Measurements from ENCODE around the gene RARB.

RARB gene

DNA sequence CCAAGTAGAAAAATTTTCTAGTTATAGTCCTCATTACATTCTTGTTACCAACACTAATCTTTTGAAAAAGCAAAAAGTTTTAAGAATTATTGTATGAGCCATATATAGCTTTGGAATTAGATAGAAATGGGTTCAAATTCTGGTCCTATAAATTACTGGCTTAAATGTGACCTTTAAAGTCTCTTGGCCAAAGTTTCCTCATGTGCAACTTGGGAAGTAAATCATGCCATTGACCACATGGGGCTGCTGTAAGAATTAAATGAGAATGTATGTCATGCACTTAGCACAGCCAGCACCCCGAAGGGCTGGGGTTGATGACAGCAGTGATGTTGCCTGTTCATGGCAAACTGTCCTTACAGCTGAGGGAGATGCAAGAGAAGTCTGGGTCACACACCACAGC is 128.4 kb downstream of the RARB start:
- no peak for DNase-seq

DNA sequence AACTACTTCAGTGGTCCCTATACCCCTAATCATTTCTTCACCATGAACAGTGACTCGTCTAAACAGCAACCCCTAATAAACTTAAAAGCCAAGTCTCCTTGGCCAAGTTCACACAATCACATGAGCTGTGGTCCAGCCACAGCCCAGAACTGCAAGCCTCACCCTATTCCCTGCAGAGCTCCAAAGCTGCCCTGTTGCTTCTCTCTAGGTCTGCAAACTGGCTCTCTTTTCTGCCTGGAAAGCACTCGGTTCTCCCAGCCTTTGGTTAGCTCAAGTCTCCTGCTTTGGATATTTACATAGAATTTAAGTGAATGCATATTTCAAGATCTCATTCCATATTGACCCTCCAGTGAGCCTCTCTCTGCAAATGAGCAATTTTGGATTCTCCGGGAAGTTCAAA is 129.6 kb downstream of the RARB start:
- no peak for DNase-seq

DNA sequence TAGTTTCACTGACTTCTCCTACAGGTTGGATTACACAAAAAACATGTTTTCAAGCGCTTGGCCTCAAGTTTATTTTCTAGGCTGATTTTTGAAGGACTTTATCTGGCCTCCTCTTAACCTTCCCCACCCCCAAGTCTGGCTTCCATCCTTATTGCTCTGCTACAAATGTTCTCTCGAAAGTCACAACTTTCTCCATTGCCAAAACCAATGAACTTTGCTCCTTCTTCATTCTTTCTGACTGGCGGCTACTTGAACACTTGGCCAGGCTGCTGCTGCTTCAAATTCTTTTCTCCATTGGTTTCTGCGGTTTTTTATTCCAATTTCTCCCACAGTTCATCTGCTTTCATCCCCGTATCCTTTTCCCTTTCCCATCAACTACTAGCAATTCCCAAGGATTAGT is 130.1 kb downstream of the RARB start:
- DNase-seq, result no peak

DNA sequence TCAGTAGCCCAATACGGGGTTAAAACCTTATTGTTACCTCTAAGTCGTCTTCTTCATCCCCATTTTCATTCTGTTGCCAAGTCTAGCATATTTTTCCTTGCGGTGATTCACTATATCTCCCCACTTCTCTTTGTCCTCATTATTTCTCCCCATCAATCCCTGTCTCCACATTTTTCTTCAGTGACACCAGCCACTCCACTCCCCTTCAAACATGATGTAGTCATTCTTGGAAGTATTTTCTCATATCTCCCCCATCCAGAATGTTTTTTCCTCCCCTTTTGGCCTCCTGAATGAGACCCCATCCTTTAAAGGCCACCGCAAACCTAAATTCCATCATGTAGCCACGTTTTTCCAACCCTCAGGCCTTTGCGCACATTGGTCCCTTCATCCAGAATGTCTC is 130.7 kb downstream of the RARB start:
- DNase-seq, result no peak

DNA sequence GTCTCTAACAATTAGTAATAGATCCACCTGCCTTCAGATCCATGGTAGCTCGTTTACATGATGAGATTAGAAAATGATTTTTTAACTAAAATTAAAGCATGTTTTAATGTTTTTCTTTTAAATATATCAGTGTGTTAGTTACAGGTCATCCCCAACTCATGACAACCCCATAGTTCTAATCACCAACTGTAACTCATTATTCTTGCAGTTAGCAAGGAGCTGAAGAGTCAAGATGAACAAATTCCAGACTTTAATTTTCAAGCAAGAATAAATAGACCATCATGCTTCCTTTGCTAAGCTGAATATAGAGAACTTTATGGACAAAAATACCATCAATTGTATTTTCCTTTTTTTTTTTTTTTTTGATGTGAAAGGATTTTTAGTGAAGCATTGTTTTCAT is 135.5 kb downstream of the RARB start:
- DNase-seq, result no peak

DNA sequence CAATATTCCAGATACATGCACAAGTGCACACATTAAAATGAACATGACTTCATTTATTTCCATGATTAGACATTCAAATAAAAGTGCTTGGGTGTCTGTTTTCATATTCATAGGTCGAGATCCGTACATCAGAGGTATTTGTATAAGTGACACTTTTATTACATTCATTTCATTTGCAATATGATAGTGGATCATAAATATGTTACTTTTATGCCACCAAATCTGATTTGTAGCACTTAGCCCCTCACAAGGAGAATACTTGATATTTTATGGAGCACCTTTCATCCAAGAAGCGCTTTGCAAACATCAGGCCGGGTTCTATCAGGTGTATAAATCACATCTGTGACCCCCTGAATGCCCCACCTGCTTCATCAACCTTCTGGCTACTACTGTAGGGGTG is 136.0 kb downstream of the RARB start:
- DNase-seq, result no peak

DNA sequence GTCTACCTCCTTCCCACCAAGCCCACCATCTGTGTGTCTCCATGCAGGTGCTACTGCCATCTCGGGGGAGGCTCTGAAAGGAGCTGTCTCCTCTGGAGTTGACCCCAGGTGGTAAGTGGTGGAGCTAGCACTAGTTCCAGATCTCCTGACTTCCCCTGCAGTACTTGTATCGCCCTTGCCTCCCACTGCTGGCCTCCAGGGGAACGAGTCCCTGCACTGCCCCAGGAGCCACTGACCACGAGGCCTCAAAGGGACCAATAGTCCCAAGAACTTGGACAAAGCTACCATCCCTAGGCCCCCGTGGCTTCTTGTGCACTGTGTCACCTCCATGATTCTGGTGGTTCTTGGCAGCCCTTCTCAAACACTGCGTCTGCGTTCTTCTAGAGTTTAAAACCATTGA is 137.7 kb downstream of the RARB start:
- no peak for DNase-seq

DNA sequence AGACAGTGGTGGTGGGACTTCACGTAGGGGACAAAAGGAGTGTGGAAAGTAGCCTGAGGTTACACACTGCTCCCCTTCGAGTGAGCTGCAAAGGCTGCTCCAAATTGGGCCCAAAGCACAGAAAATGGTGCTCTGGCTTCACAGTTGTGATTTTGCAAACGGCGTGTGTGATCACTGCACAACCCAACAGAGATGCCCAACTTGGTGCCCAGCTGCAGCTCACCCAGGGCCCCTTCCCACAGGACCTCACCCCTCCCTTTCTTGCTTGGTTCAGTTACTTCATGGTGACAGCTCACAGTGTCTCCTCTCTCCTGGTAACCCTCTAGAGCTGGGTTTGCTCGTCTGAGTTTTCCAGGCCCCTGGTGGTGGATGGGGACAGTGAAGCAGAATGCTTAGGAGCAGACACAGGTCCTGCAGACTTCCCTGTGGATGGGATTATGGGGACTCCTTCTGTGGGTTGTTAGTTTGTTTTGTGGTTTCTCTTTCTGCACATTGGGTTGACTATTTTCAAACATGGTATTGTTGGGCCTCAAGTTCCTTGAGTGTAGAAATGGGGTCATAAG is 138.4 kb downstream of the RARB start:
- no peak for DNase-seq

DNA sequence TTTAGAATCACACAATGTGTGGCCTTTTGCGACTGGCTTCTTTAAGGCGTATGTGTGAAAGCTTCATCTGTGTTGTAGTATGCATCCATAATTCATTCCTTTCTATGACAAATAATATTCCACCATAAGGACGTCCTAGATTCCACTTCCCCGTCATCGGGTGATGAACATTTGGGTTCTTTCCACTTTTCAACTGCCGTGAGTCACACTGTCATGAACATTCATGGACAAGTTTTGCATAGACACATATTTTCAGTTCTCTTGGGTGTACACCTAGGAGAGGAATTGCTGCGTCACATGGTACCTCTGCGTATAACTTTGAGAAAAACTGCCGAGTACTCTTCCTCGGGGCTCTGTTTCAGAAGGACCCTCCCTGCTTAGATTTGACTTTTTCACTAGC is 139.3 kb downstream of the RARB start:
- DNase-seq, result no peak

DNA sequence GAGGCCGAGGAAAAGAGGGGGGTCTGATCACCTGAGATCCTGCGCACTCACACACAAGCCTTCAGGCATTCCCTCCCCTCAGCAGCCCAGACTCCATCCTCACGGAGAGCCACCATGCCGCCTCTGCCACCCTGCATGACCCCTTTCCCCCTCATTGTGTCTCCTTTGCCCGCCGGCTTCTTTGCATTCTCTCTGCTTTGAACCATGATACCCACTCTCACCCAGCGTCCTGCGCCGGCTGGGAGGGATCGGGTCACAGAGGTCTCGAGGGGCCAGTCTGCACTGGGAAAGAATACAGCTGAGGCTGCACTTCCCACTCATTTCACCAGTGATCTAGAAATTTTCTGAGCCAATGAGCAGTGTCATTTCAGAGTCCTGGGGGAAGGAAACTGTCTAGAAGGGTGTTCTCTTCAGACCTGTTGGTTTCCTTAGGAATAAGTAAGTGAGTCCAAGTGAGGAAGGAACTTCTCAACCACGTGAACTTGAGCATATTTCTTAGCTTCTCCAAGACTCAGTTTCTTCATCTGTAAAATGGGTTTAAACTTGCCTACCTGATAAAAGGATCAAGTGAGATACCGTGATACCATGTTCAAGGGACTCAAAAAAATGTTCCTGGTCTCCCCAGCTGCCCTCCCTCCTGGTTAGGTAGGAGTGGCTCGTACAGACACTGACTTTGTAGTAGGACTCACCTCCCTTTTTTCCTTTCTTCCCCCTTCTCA is 139.9 kb downstream of the RARB start:
- no peak for DNase-seq

DNA sequence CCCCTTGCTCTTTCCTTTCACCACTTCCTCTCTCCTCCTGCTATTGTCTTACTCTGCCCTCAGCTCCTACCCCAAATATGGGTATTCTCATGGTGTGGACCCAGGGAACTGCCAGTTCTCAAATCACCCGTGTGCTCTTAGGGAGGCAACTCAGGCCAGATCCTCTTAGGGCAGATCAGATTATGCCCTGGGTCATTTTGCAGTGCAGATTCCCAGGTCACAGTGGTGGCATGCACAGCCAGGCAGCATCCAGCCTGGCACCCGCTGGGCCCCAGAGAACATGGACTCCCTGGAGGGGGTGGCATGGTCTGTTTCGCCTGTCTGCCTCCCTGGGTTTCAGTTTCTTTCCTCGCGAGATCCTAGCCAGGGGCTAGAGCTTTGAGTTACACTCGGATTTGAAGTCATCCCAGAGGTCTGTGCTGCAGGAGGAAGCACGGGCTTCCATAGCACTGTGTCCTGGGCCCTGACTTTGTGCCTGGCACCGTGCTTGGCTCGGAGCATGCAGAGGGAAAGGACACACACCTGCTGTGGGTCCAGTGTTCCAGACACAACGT is 140.5 kb downstream of the RARB start:
- no peak for DNase-seq

DNA sequence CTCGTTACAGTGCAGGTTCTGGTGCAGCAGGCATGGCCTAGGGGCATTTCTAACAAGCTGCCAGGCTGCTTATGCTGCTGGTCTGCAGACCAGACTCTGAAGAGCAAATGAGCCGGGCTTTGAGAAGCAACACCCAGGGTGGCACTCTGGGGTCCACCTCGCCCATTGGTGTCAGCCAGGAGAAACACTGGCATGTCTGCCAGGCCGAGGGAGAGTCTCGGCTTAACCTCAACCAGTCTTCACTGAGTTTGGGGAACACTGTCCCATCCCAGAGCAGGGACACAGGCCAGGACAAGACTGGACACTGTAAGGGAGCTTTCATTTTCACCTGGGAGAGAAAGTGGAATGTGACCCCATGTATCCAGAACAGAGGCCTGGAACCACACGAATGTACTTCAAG is 143.2 kb downstream of the RARB start:
- no peak for DNase-seq

DNA sequence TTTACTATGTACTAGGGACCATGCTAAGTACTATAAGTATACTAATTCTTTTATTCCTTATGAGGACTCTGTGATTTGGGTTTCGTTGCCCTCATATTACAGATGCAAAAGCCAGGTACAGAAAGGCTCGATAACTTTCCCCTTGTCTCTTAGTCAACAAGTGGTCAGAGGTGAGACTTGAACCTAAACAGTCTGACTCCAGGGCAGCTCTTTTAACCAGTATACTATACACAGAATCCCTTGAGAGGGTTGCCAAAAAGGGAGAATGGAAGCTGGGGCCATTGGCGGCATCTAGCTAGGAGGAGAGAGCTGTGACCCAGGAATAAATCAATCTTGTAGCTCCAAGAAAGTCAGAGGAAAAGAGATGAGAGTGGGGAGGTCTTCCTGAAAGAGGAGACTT is 144.3 kb downstream of the RARB start:
- DNase-seq, result no peak

DNA sequence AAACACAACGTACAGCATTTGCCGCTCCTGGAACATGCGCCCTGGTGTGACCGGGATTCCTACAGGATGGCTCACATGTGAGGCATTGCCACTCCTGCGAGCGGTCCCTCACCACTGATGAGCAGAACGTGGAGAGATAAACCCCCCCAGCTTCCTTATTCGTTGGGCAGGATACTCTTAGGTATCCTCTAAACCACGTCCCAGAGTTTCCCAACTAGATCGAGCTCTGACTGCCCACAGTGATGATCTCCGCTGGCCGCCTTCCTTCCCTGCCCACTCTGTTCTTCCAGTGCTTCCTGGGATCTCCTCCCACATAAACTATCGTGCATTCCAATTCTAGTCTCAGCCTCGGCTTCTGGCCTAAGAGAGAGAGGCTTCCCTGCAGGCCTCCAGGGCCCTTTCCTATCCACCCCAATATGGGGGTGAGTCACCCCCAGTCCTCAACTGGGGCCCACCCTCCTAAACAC is 144.9 kb downstream of the RARB start:
- DNase-seq, result no peak

DNA sequence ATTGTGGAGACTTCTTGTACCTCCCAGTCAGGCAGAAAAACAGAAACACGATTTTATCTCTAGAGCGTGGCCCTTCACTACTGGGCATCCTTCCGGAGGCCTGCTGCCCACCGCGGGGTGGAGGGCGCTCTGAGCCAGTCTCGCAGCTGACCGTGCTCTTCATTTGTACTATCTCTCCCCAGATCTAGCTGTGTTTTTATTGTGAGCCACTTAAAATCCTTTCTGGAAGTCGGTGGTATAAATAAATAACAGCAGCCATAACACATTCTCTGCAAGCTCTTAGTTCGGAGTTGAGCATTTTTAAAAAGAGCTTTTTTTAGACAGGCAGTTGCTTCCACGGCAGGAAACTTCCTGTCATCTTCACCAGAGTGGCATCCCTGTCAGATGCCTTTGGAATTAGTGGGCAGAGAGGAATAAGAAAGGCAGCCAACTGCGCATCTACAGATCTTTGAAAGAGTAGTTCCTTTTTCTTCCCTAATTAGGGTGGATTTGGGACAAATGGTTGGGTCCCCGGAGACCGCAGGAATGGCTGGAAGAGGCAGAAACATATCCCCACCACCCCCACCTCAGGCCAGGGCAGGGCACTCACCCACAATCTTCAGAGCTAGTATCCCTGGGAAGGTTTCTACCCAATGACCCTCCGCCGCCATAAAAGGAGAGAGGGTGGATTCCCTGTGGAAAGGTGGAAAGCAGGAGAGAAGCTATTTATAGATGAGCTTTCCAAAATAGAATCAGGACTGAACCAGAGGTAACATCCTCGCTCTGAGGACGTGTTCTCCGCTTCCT is 145.5 kb downstream of the RARB start:
- no peak for DNase-seq

DNA sequence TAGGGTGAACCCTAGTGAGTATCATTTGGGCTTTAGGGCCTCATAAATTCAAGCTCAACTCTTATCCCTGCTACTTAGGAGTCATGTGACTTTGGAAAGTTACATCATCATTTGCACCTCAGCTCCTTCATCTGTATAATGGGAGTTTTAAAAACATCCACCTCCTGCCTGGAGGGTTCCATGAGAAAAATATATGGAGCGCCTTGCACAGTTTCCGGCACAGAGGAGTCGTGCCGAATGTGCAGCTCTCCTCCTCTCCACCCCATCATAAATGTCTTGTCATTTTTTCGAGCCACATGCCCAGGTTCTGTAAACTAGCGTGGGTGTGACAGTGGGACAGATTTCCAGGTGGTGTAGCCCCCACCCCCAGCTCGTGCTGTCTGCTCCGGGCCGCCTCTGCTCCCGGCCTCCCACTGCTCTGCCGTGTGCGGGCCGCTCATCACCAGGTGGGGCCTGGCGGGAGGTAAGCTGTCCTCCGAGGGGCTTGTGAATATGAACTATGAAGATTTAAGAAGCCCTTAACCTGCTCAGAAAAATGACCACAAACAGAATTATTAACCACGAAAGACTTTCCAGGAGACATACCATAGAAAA is 146.2 kb downstream of the RARB start:
- no peak for DNase-seq

DNA sequence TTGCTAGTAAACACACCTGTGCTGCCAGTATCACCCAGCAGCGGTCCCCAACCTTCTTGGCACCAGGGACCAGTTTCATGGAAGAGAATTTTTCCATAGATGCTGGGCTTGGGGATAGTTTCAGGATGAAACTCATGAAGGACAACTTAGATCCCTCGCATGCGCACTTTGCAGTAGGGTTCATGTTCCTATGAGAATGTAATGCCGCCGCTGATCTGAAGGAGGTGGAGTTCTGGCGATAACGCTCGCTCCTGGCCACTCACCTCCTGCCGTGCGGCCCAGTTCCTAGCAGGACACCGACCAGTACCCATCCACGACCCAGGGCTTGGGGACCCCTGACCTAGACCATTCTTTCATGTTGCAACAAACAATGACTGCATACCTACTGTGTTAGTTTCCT is 146.9 kb downstream of the RARB start:
- DNase-seq, result no peak

DNA sequence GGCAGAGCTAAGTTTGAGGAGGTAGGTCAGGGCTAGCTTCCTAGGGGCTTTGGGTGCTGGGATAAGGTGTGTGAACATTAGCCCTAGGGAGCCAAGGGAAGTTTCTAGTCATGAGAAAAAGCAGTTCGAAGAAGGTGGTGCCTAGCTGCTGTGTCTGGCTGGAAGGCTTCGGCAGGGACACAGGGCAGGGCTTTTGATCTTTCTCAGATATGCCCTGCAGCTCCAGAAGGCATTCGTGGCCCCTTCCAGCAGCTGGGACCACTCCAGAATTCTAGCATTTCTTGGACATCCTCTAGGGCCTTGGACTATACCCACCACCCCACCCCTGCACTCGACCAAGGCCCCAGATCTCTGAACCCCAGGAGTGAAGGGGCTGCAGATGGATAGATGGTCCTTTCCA is 148.1 kb downstream of the RARB start:
- DNase-seq, result no peak

DNA sequence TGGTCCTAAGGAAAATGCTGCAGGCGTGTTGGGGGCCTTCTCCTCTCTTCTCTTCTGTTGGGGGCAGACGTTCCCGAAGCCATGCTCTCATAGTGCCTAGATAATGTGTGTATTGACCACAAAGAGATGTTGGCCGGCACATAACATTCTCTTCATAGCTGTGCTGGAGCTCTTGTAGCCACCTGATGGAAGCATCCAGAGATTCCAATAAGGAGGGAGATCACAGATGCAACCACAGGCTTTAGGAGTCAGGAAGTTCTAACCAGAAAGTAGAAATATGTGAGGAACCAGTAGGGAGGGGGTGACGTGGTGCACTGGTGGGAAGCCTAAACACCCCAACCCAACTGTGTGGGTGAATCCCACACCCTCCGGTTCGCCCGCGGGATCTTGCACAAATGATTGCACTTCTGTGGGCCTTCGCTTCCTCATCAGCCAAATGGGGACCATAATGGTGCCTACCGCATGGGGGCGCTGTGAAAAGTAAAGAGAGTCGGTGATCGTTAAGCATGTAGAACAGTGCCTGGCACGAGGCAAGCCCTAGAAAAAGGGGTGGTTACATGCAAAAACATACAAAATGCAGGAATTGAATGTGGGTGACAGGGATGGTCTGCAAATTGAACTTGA is 148.9 kb downstream of the RARB start:
- DNase-seq, result no peak

DNA sequence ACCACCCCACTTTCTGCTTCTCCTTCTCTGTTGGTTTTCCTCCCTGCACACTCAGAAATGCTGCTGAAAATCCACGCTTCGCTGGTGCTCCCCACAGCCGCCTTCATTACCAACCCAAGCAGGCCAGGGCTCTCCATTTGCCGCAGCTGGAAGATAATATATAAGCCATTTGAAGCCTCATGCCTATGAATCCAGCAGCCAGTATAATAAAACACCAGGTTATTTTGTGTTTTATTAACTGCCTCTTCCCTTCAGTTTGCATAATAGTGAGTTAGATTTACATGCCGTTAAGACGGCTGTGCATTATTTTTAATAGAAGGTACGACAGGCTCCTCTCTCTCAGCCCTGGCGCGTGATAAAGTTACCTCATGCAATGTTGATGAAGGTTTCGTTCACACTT is 150.0 kb downstream of the RARB start:
- no peak for DNase-seq

DNA sequence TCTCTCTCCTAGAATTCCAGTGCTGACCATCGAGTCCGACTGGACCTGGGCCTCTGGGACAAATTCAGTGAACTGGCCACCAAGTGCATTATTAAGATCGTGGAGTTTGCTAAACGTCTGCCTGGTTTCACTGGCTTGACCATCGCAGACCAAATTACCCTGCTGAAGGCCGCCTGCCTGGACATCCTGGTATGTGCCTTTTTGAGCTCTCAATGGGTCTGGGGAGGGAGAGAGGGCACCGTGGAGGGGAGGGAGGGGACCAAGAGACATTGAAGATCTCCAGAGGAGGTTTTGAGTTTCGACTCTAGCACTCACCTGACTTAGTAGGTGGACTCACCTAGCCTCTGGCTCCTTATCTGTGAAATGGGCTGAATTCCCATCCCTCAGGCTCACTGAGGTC is 152.5 kb downstream of the RARB start:
- DNase-seq, result no peak

DNA sequence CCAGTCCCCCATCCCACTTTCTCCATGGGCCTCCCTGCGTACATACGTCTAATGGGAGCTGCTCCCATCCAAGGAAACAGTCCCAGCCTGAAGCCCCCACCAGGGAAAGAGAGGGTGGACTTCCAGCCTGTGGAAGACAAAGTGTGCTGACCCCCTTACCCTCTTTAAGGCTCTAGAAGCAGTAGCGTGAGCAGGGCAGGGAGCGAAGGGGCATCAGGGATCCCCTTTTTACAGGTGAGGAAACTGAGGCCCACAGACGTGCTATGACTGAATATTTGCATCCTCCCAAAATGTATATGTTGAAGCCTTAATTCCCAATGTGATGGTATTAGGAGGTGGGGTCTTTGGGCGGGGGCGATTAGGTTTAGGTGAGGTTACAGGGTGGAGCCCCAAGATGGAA is 153.3 kb downstream of the RARB start:
- DNase-seq, result no peak

DNA sequence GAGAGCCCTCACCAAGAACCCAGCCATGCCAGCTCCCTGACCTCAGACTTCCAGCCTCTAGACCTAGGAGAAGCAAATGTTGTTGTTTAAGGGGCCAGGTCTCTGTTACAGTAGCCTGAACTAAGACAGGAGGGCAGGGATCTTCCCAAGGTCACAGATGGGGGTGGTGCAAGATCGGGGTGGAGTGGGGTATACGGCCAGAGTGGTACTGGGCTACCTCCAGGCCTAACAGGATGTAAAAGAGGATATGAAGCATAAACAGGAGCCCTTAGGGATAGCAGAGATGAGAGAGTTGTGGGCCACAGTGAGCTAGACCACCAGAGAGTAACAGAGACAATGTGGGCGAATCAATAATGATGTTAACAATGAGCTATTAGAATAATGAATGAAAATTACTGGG is 153.8 kb downstream of the RARB start:
- no peak for DNase-seq
